Measurements from ENCODE around the gene OR2L2.
"Not testable (repeated sequence)": the region's sequence is repeated elsewhere in the genome, so short reads cannot be mapped to it uniquely, and the experiment has no call there.

- not testable (repeated sequence) for TF ChIP-seq CTCF (IDR thresholded peaks at IDR 0.05 in 2 of 3, conservative IDR thresholded peaks at IDR 0.05 in 1 of 3; ENCODE audit: control insufficient read depth in 2 of 3, extremely low read depth in 1 of 3, insufficient read depth in 1 of 3, low read depth in 3 of 3, low read length in 3 of 3); NFYB (IDR thresholded peaks at IDR 0.05; ENCODE audit: insufficient read depth, low read depth, low read length); EP300 (IDR thresholded peaks at IDR 0.05; ENCODE audit: borderline replicate concordance in 1 of 2, control insufficient read depth in 1 of 2, low read depth in 2 of 2, low read length in 2 of 2); SMC3 (IDR thresholded peaks at IDR 0.05; ENCODE audit: borderline replicate concordance, low read length); CEBPZ (IDR thresholded peaks at IDR 0.05; ENCODE audit: low read depth, low read length); JUNB (IDR thresholded peaks at IDR 0.05); MAX (IDR thresholded peaks at IDR 0.05; ENCODE audit: low read depth, low read length); RAD51 (IDR thresholded peaks at IDR 0.05)
Measured at GRCh38 chr1:248083864-248084263, 54.0 kb downstream of the OR2L2 start.

Data from GM12878 (cell line).